CD14-positive monocyte (primary cell): ENCODE measurements around the gene THRA. TPM values are rescaled to one million over a fixed set of nuclear protein-coding genes. Genes with fewer than 3 reads are reported as not detected.
A peak's percentile ranks its signal among the peaks of the same experiment; 100 is the strongest.

Experiments used
- DNase-seq, 3 donors: peaks; one replicate each; pipeline ENCODE4 v3.0.0-alpha.2; 2011 to 2022
- H2AFZ ChIP-seq: 2 replicates; pipeline ENCODE4 v1.6.0; 2012; ENCODE audit warnings: mild to moderate bottlenecking, low read depth, low read length, inconsistent platforms; ENCODE audit not compliant: insufficient read depth, poor library complexity, severe bottlenecking
- H3K27ac ChIP-seq, 2 donors: 1 replicate in 1 of 2; 2 replicates in 1 of 2; pipeline ENCODE4 v1.5.1; 2012 to 2013; ENCODE audit warnings: low read length in 2 of 2, control low read depth in 1 of 2, inconsistent platforms in 1 of 2, low read depth in 1 of 2, mild to moderate bottlenecking in 1 of 2
- H3K27me3 ChIP-seq, 2 donors: one replicate each; pipeline versions ENCODE4 v1.6.0 to v1.6.1; 2011 to 2013; ENCODE audit warnings: low read length in 2 of 2; ENCODE audit not compliant: control insufficient read depth in 2 of 2, insufficient read depth in 2 of 2
- H3K36me3 ChIP-seq, 2 donors: replicated peaks in 1 of 2; 1 replicate in 1 of 2; 2 replicates in 1 of 2; pipeline versions ENCODE4 v1.5.1 to v1.6.1; 2012 to 2013; ENCODE audit warnings: low read length in 2 of 2, control low read depth in 1 of 2, inconsistent platforms in 1 of 2, mild to moderate bottlenecking in 1 of 2; ENCODE audit not compliant: insufficient read depth in 2 of 2, control insufficient read depth in 1 of 2
- H3K4me1 ChIP-seq, 2 donors: 1 replicate in 1 of 2; 2 replicates in 1 of 2; pipeline versions ENCODE4 v1.5.1 to v1.6.1; 2012 to 2013; ENCODE audit warnings: low read length in 2 of 2, control low read depth in 1 of 2, inconsistent platforms in 1 of 2, mild to moderate bottlenecking in 1 of 2, moderate library complexity in 1 of 2; ENCODE audit not compliant: insufficient read depth in 2 of 2, control insufficient read depth in 1 of 2
- H3K4me2 ChIP-seq: replicated peaks from 2 replicates; pipeline ENCODE3; 2012; ENCODE audit warnings: low read length, moderate library complexity, mild to moderate bottlenecking; ENCODE audit not compliant: poor library complexity, severe bottlenecking; ENCODE audit errors: extremely low read depth
- H3K4me3 ChIP-seq, 3 experiments: fragments of 200-600 bp in 1 of 3; sonication (generic) in 1 of 3; replicated peaks in 1 of 3; 1 replicate in 2 of 3; 2 replicates in 1 of 3; pipeline ENCODE4 v1.5.1; 2011 to 2013; ENCODE audit warnings: low read length in 3 of 3, mild to moderate bottlenecking in 3 of 3, control low read depth in 2 of 3, low read depth in 2 of 3, inconsistent platforms in 1 of 3, moderate library complexity in 1 of 3
- H3K79me2 ChIP-seq: 2 replicates; pipeline ENCODE4 v1.6.0; 2012; ENCODE audit warnings: mild to moderate bottlenecking, control low read depth, inconsistent platforms, low read length, moderate library complexity; ENCODE audit not compliant: insufficient read depth
- H3K9ac ChIP-seq: 2 replicates; pipeline ENCODE4 v1.6.0; 2017; ENCODE audit warnings: low read length, mild to moderate bottlenecking; ENCODE audit not compliant: insufficient read depth, poor library complexity, severe bottlenecking
- H3K9me3 ChIP-seq, 2 donors: replicated peaks in 1 of 2; 1 replicate in 1 of 2; 2 replicates in 1 of 2; pipeline versions ENCODE4 v1.5.1 to v1.6.1; 2012 to 2013; ENCODE audit warnings: low read length in 2 of 2, control low read depth in 1 of 2; ENCODE audit not compliant: control insufficient read depth in 1 of 2, insufficient read depth in 1 of 2
- H4K20me1 ChIP-seq: 2 replicates; pipeline ENCODE4 v1.6.0; 2012; ENCODE audit warnings: mild to moderate bottlenecking, low read length, control low read depth, moderate library complexity; ENCODE audit not compliant: insufficient read depth
- H3K27ac Mint-ChIP-seq, 7 donors: one replicate each; pipeline ENCODE4 v1.8.0; 2020; ENCODE audit warnings: mild to moderate bottlenecking in 7 of 7, mixed read lengths in 7 of 7, moderate library complexity in 6 of 7, inconsistent platforms in 2 of 7
- H3K27me3 Mint-ChIP-seq, 3 donors: one replicate each; pipeline ENCODE4 v1.8.0; 2021 to 2022; ENCODE audit warnings: low read depth in 3 of 3, mild to moderate bottlenecking in 3 of 3, mixed read lengths in 3 of 3, moderate library complexity in 3 of 3, inconsistent platforms in 1 of 3
- H3K36me3 Mint-ChIP-seq, 2 donors: one replicate each; pipeline ENCODE4 v1.8.0; 2020; ENCODE audit warnings: mixed read lengths in 2 of 2, inconsistent platforms in 1 of 2, mild to moderate bottlenecking in 1 of 2
- H3K4me1 Mint-ChIP-seq: one replicate; pipeline ENCODE4 v1.8.0; 2020; ENCODE audit warnings: mild to moderate bottlenecking, mixed read lengths
- H3K4me3 Mint-ChIP-seq, 2 donors: one replicate each; pipeline ENCODE4 v1.8.0; 2020; ENCODE audit warnings: mild to moderate bottlenecking in 2 of 2, mixed read lengths in 2 of 2, moderate library complexity in 1 of 2
- H3K9me3 Mint-ChIP-seq, 7 donors: one replicate each; pipeline ENCODE4 v1.8.0; 2020 to 2022; ENCODE audit warnings: mixed read lengths in 7 of 7, mild to moderate bottlenecking in 6 of 7, moderate library complexity in 6 of 7, inconsistent platforms in 2 of 7
- CTCF ChIP-seq: fragments of 200-600 bp; IDR thresholded peaks from one replicate; pipeline ENCODE4 v1.8.0; 2022; ENCODE audit warnings: antibody characterized with exemption, mild to moderate bottlenecking
- WGBS: methylation state at CpG from one replicate; pipeline ENCODE4 v1.1.5; 2013; ENCODE audit warnings: missing lambda C conversion rate; ENCODE audit not compliant: insufficient coverage; 5-methylcytosine and 5-hydroxymethylcytosine counted together
- intact Hi-C, 2 donors: fragments of 100-400 bp; cut with micrococcal nuclease; formaldehyde crosslinking; loops; one replicate each; pipeline versions ENCODE4 v1.15.0 to v1.15.1; 2023
- polyA plus RNA-seq, 3 donors: library from polyadenylated mRNA; depleted of rRNA in 1 of 3; unstranded in 2 of 3; stranded (reverse) in 1 of 3; fragments of 300-500 nt in 2 of 3; fragments of >200 nt in 1 of 3; fragmentation: Illumina TruSeq in 2 of 3; gene quantifications; 1 replicate in 2 of 3; 2 replicates in 1 of 3; pipeline ENCODE4 v1.2.3, GENCODE V29; 2012 to 2021

Gene THRA
- polyA plus RNA-seq, 3 donors = 2.5 to 7.5 (median 3.8) TPM

GRCh38 chr17:40084477-40084876 is 21.7 kb downstream of the THRA start:
- H3K9me3 ChIP-seq = no peaks in the 10 kb centered on the region
- no peaks in the 10 kb centered on the region for H3K4me1 ChIP-seq
- no peak for TF ChIP-seq CTCF
- H3K4me2 ChIP-seq = no peak overlapping the region
- H3K4me3 ChIP-seq = no peak overlapping the region
- no peaks in the 10 kb centered on the region for H4K20me1 ChIP-seq
- no peak overlapping the region for H3K27ac ChIP-seq
- Mint-ChIP-seq H3K27ac (no peak overlapping the region), H3K9me3 (peaks cover 0 to 3% (median 0%) of the 10 kb centered on the region in 7 donors), H3K36me3 (peaks cover 56 to 83% of the 10 kb centered on the region in 2 donors), H3K4me3 (no peak overlapping the region), H3K27me3 (peaks cover 1% of the 10 kb centered on the region in 3 donors), H3K4me1 (no peaks in the 10 kb centered on the region)
- intact Hi-C loops = no loop called here
- H3K9ac ChIP-seq = no peak overlapping the region
- H2AFZ ChIP-seq = no peak overlapping the region
- WGBS = over 99% methylated on average over 13 of the region's 14 CpGs
- no peak for DNase-seq
- no peaks in the 10 kb centered on the region for H3K27me3 ChIP-seq
- peaks cover 64 to 68% of the 10 kb centered on the region in 2 donors for H3K36me3 ChIP-seq
- H3K79me2 ChIP-seq = no peaks in the 10 kb centered on the region

GRCh38 chr17:40086150-40087044 is 23.6 kb downstream of the THRA start:
- Histone ChIP-seq H3K36me3 (peaks cover 70 to 77% of the 10 kb centered on the region in 2 donors), H2AFZ (no peak overlapping the region), H3K27ac (no peak overlapping the region), H3K9me3 (no peaks in the 10 kb centered on the region), H3K4me3 (no peak overlapping the region), H3K4me2 (no peak overlapping the region), H3K4me1 (no peaks in the 10 kb centered on the region), H3K79me2 (no peaks in the 10 kb centered on the region), H3K9ac (no peak overlapping the region), H3K27me3 (no peaks in the 10 kb centered on the region), H4K20me1 (no peaks in the 10 kb centered on the region)
- Mint-ChIP-seq H3K27me3 (peaks cover 0 to 1% (median 1%) of the 10 kb centered on the region in 3 donors), H3K36me3 (peaks cover 61 to 83% of the 10 kb centered on the region in 2 donors), H3K9me3 (peaks cover 0 to 3% (median 0%) of the 10 kb centered on the region in 7 donors), H3K4me1 (no peaks in the 10 kb centered on the region), H3K4me3 (no peak overlapping the region), H3K27ac (peak overlapping the region in 4 of 7 donors; percentile 57 to 83 (median 68))
- intact Hi-C loops = no loop called here
- WGBS = 70% methylated on average over 6 of the region's 17 CpGs
- TF ChIP-seq CTCF = peak; percentile 78
- peak in 1 of 3 donors; percentile 39 for DNase-seq
